ENCODE measurements around the gene RFX2.

The RFX2 gene

GRCh38 chr19:6041991-6042481, 68.3 kb downstream of the RFX2 start:
- H3K4me1 ChIP-seq (ENCODE audit: low read depth, poor library complexity, severe bottlenecking) = no peaks in the 10 kb centered on the region
- no peak overlapping the region for H3K4me3 ChIP-seq (IDR thresholded peaks at IDR 0.05; ENCODE audit: insufficient read depth, low read depth, low read length)
- H3K79me2 ChIP-seq (ENCODE audit: insufficient read depth, low read depth) = no peaks in the 10 kb centered on the region
- H2AFZ ChIP-seq (ENCODE audit: low read depth) = no peak overlapping the region
- H3K9ac ChIP-seq = no peak overlapping the region
- H3K4me2 ChIP-seq = no peak overlapping the region
- H4K20me1 ChIP-seq (ENCODE audit: insufficient read depth) = no peaks in the 10 kb centered on the region
- H3K36me3 ChIP-seq (ENCODE audit: insufficient read depth) = no peaks in the 10 kb centered on the region
- H3K27ac ChIP-seq = no peak overlapping the region
- H3K27me3 ChIP-seq (ENCODE audit: insufficient read depth, low read depth) = no peaks in the 10 kb centered on the region
- TF ChIP-seq, protein P1, sequence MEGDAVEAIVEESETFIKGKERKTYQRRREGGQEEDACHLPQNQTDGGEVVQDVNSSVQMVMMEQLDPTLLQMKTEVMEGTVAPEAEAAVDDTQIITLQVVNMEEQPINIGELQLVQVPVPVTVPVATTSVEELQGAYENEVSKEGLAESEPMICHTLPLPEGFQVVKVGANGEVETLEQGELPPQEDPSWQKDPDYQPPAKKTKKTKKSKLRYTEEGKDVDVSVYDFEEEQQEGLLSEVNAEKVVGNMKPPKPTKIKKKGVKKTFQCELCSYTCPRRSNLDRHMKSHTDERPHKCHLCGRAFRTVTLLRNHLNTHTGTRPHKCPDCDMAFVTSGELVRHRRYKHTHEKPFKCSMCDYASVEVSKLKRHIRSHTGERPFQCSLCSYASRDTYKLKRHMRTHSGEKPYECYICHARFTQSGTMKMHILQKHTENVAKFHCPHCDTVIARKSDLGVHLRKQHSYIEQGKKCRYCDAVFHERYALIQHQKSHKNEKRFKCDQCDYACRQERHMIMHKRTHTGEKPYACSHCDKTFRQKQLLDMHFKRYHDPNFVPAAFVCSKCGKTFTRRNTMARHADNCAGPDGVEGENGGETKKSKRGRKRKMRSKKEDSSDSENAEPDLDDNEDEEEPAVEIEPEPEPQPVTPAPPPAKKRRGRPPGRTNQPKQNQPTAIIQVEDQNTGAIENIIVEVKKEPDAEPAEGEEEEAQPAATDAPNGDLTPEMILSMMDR (conservative IDR thresholded peaks at IDR 0.05; ENCODE audit: low read depth, low read length) = no peak

DNA sequence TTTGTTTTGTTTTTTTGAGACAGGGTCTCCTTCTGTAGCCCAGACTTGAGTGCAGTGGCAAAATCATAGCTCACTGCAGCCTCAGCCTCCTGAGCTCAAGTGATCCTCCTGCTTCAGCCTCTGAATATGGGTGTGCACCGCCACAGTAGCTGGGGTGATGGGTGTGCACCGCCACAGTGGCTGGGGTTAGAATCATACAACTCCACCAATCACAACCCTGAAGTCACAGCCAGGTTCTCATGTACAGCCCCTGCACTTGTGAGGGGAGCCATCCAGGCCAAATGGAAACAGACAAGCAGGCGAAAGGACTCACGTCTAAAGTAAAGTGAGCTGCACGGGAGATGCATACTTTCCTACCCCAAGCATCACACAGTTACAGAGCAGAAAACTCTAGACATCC, 69.2 kb downstream of the RFX2 start:
- H3K27me3 ChIP-seq (ENCODE audit: insufficient read depth, low read depth) = no peaks in the 10 kb centered on the region

DNA sequence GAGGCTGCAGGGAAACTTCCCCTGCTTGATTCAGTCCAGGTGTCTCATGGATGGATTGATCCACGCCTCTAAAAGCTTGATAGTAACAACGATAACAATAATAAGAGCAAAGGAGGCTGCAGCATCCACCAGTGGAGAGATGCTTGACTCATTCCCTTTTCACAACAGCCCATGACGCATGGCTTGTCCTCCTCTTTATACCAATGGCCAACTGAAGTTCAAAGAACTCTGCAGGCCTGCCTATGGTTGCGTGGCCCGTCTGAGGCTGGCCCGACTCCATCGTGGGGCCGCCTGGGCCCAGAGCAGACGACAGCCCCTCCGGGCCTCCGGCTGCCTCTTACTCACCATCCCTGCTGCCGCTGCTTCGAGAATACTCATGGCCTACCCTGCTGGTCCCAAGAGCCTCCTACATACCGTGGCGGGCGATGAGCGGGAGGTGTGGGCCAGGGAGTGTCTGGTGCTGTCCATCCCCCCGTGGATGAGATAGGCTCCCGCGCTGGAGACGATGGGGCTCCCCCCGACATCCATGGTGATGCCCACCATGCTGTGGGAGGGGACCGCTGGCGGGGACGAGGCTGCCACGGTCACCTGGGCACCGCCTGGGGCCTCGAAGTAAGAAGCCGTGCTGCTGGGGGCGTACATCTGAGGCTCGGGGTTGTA, 70.6 kb downstream of the RFX2 start:
- TF ChIP-seq, protein P1 (conservative IDR thresholded peaks at IDR 0.05; ENCODE audit: low read depth, low read length) = no peak
- Histone ChIP-seq H3K4me3 (IDR thresholded peaks at IDR 0.05; ENCODE audit: insufficient read depth, low read depth, low read length) (no peak overlapping the region), H2AFZ (ENCODE audit: low read depth) (no peak overlapping the region), H3K36me3 (ENCODE audit: insufficient read depth) (no peaks in the 10 kb centered on the region), H4K20me1 (ENCODE audit: insufficient read depth) (no peaks in the 10 kb centered on the region), H3K27ac (no peak overlapping the region), H3K4me1 (ENCODE audit: low read depth, poor library complexity, severe bottlenecking) (no peaks in the 10 kb centered on the region), H3K79me2 (ENCODE audit: insufficient read depth, low read depth) (no peaks in the 10 kb centered on the region), H3K27me3 (ENCODE audit: insufficient read depth, low read depth) (no peaks in the 10 kb centered on the region), H3K4me2 (no peak overlapping the region), H3K9ac (no peak overlapping the region)

More for the DNA sequence above, 69.2 kb downstream of the RFX2 start:
- Histone ChIP-seq H3K27ac (no peak overlapping the region), H3K79me2 (ENCODE audit: insufficient read depth, low read depth) (no peaks in the 10 kb centered on the region), H2AFZ (ENCODE audit: low read depth) (no peak overlapping the region), H3K4me3 (IDR thresholded peaks at IDR 0.05; ENCODE audit: insufficient read depth, low read depth, low read length) (no peak overlapping the region), H3K4me2 (no peak overlapping the region), H3K36me3 (ENCODE audit: insufficient read depth) (no peaks in the 10 kb centered on the region), H3K4me1 (ENCODE audit: low read depth, poor library complexity, severe bottlenecking) (no peaks in the 10 kb centered on the region), H3K9ac (no peak overlapping the region), H4K20me1 (ENCODE audit: insufficient read depth) (no peaks in the 10 kb centered on the region)
- TF ChIP-seq, protein P1 (conservative IDR thresholded peaks at IDR 0.05; ENCODE audit: low read depth, low read length) = no peak

DNA sequence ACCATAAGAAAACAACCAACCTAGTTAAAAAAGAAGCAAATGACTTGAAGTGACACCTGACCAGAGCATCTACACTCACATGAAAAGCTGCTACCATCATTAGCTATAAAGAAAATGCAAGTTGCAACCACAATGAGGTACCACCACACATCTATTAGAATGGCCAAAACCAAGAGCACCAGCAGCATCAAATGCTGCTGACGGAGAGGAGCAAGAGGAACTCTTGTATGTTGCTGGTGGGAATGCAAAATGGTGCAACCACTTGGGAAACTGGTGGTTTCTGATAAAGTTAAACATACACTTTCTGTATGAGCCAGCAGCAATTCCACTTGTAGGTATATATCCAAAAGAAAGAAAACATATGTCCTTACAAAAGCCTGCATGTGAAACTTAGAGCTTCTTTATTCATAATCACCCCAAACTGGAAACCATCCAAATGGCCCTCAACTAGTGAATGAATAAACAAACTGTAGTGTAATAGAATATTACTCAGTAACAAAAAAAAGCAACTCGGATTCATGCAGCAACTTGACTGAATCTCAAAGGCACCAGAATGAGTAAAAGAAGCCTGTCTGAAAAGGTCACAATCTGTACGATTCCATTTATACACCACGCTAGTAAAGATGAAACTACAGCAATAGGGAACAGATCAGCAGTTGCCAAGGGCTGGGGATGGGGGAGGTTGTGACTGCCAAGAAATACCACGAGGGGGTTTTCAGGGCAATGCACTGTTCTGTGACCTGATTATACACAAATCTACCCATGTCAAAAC, 71.5 kb downstream of the RFX2 start:
- no peaks in the 10 kb centered on the region for H3K79me2 ChIP-seq (ENCODE audit: insufficient read depth, low read depth)
- H3K27me3 ChIP-seq (ENCODE audit: insufficient read depth, low read depth) = no peaks in the 10 kb centered on the region
- TF ChIP-seq, protein P1 (conservative IDR thresholded peaks at IDR 0.05; ENCODE audit: low read depth, low read length) = no peak
- no peaks in the 10 kb centered on the region for H4K20me1 ChIP-seq (ENCODE audit: insufficient read depth)
- no peaks in the 10 kb centered on the region for H3K36me3 ChIP-seq (ENCODE audit: insufficient read depth)
- H2AFZ ChIP-seq (ENCODE audit: low read depth) = no peak overlapping the region
- no peak overlapping the region for H3K4me3 ChIP-seq (IDR thresholded peaks at IDR 0.05; ENCODE audit: insufficient read depth, low read depth, low read length)
- H3K27ac ChIP-seq = no peak overlapping the region
- no peak overlapping the region for H3K4me2 ChIP-seq
- H3K4me1 ChIP-seq (ENCODE audit: low read depth, poor library complexity, severe bottlenecking) = no peaks in the 10 kb centered on the region
- no peak overlapping the region for H3K9ac ChIP-seq

Data from KMS-11 (cell line).